ENCODE data around the gene SFT2D3.
"Not testable (repeated sequence)": the region's sequence is repeated elsewhere in the genome, so short reads cannot be mapped to it uniquely, and the experiment has no call there.

The SFT2D3 gene

DNA sequence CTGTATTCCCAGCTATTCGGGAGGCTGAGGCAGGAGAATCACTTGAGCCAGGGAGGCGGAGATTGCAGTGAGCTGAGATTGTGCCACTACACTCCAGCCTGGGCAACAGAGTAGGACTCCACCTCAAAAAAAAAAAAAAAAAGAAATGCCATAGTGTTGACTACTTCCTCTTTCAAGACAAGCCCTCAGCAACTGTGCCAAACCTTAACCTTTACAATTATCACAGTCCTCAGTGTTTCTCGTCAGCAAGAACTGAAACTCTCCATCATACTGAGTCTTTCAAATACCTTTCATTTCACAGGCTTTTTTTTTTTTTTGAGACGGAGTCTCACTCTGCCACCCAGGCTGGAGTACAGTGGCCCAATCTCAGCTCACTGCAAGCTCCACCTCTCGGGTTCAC lies 48.2 kb downstream of the SFT2D3 start:
- DNase-seq (ENCODE audit: low spot score): not testable (repeated sequence)

DNA sequence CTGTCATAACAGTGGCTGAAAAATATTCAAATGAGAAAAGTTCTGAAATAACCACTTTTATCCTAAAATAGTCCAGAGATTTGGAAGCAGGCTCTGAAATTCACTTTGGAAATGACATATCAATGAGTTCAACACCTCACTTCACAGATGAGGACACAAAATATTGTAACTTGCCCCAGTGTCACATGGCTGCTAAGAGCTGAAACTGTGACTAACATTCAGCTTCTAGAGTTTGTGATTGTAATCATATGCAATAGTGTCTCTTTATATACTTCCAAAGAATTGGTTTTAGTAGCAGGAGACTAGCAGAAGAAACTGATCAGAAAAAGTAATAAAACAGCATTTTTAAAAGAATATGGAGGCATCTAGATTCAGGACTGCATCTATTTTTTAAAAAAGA lies 52.1 kb downstream of the SFT2D3 start:
- no peak for DNase-seq (ENCODE audit: low spot score)

DNA sequence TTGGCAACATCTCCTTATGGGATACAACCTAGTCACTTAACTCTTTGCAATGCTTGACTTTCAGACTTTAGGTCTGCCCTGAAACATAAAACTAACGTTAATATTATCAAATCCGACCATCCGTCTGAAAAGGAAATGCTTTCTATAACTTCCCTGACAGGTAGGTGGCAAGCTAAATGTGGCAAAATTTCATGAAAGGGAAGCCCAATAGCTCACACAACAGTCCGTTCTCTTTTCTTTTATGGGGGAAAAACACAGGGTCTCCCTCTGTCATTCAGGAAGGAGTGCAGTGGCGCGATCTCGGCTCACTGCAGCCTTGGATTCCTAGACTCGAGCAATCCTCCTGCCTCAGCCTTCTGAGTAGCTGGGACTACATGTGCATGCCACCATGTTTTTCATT lies 52.9 kb downstream of the SFT2D3 start:
- no peak for DNase-seq (ENCODE audit: low spot score)
